Measurements from ENCODE around the gene TAOK2.
"Not testable (repeated sequence)": the region's sequence is repeated elsewhere in the genome, so short reads cannot be mapped to it uniquely, and the experiment has no call there.

Gene TAOK2

GRCh38 chr16:29973384-29974246 lies at the start of gene TAOK2:
TAOK2 (plus strand) TSS chr16:29973868; CDS start chr16:29977773, 3,905 bp downstream.
- DNase-seq, result peak; percentile 92

- DNase-seq, result no peak
Observed at GRCh38 chr16:29925105-29925756, 48.4 kb upstream of the TAOK2 start.

GRCh38 chr16:29925781-29926710 lies 47.6 kb upstream of the TAOK2 start, which contains the start of gene KCTD13:
KCTD13 (minus strand) TSS chr16:29926226; CDS start chr16:29926033, 193 bp downstream.
- peak; percentile 88 for DNase-seq

GRCh38 chr16:29926711-29927052 lies 47.0 kb upstream of the TAOK2 start:
- no peak for DNase-seq

- no peak for DNase-seq
Observed at GRCh38 chr16:29927070-29927905, 46.4 kb upstream of the TAOK2 start.

- not testable (repeated sequence) for DNase-seq
Observed at GRCh38 chr16:29931750-29932149, 41.9 kb upstream of the TAOK2 start.

- DNase-seq, result no peak
Observed at GRCh38 chr16:29940656-29941055, 33.0 kb upstream of the TAOK2 start.

GRCh38 chr16:29943846-29944799 lies 29.5 kb upstream of the TAOK2 start:
- DNase-seq, result no peak

GRCh38 chr16:29947897-29948296 lies 25.8 kb upstream of the TAOK2 start:
- DNase-seq, result no peak

- DNase-seq, result no peak
Observed at GRCh38 chr16:29950806-29951461, 22.7 kb upstream of the TAOK2 start.

GRCh38 chr16:29951625-29952365 lies 21.9 kb upstream of the TAOK2 start:
- no peak for DNase-seq

- no peak for DNase-seq
Observed at GRCh38 chr16:29958756-29959155, 14.9 kb upstream of the TAOK2 start.

- no peak for DNase-seq
Observed at GRCh38 chr16:29959293-29959692, 14.4 kb upstream of the TAOK2 start.

- DNase-seq, result not testable (repeated sequence)
Observed at GRCh38 chr16:29959821-29960220, 13.8 kb upstream of the TAOK2 start.

- no peak for DNase-seq
Observed at GRCh38 chr16:29961127-29961478, 12.6 kb upstream of the TAOK2 start.

GRCh38 chr16:29961479-29962343 lies 12.0 kb upstream of the TAOK2 start, which contains the start of gene TMEM219:
TMEM219 (plus strand) TSS chr16:29962079; CDS start chr16:29963144, 1,065 bp downstream.
- DNase-seq, result peak; percentile 83

- no peak for DNase-seq
Observed at GRCh38 chr16:29962344-29962994, 11.2 kb upstream of the TAOK2 start.

Data from 8988T (cell line).